Memory B cell (primary cell): Measurements from ENCODE around the gene SCAF4.

Experiments used
- ATAC-seq: fragments of 150-1000 bp; cut with Tn5 transposase; 2 replicates; pipeline ENCODE4 v1.10.0; 2021; ENCODE audit warnings: low read depth, mild to moderate bottlenecking, moderate library complexity
- DNase-seq, 2 donors: peaks; one replicate each; pipeline ENCODE4 v3.0.0; 2022; ENCODE audit warnings: low spot score in 2 of 2
- H3K27ac Mint-ChIP-seq: one replicate; pipeline ENCODE4 v1.8.0; 2022; ENCODE audit warnings: mild to moderate bottlenecking, moderate library complexity, mixed read lengths
- H3K27me3 Mint-ChIP-seq: one replicate; pipeline ENCODE4 v1.8.0; 2022; ENCODE audit warnings: mixed read lengths
- H3K36me3 Mint-ChIP-seq: one replicate; pipeline ENCODE4 v1.8.0; 2022; ENCODE audit warnings: mild to moderate bottlenecking, mixed read lengths
- H3K4me1 Mint-ChIP-seq: one replicate; pipeline ENCODE4 v1.8.0; 2022; ENCODE audit warnings: mixed read lengths
- H3K4me3 Mint-ChIP-seq: one replicate; pipeline ENCODE4 v1.8.0; 2022; ENCODE audit warnings: mild to moderate bottlenecking, moderate library complexity, mixed read lengths
- H3K9me3 Mint-ChIP-seq: one replicate; pipeline ENCODE4 v1.8.0; 2022; ENCODE audit warnings: mixed read lengths

SCAF4 gene

GRCh38 chr21:31683029-31683428 lies 48.9 kb downstream of the SCAF4 start:
- no peak for ATAC-seq
- H3K27me3 Mint-ChIP-seq, result no peaks in the 10 kb centered on the region
- no peak overlapping the region for H3K27ac Mint-ChIP-seq
- DNase-seq, result no peak
- peaks cover 29% of the 10 kb centered on the region for H3K36me3 Mint-ChIP-seq
- H3K4me1 Mint-ChIP-seq, result no peaks in the 10 kb centered on the region
- no peaks in the 10 kb centered on the region for H3K9me3 Mint-ChIP-seq
- no peak overlapping the region for H3K4me3 Mint-ChIP-seq

- no peak overlapping the region for H3K4me3 Mint-ChIP-seq
- no peak for DNase-seq
- H3K27me3 Mint-ChIP-seq, result no peaks in the 10 kb centered on the region
- H3K4me1 Mint-ChIP-seq, result no peaks in the 10 kb centered on the region
- H3K9me3 Mint-ChIP-seq, result no peaks in the 10 kb centered on the region
- peaks cover 29% of the 10 kb centered on the region for H3K36me3 Mint-ChIP-seq
- no peak for ATAC-seq
- H3K27ac Mint-ChIP-seq, result no peak overlapping the region
Observed at GRCh38 chr21:31682620-31683019, 49.3 kb downstream of the SCAF4 start.

GRCh38 chr21:31678478-31678877 lies 53.4 kb downstream of the SCAF4 start:
- H3K27me3 Mint-ChIP-seq, result no peaks in the 10 kb centered on the region
- DNase-seq (no peak), ATAC-seq (no peak)
- H3K36me3 Mint-ChIP-seq, result peaks cover 10% of the 10 kb centered on the region
- H3K9me3 Mint-ChIP-seq, result no peaks in the 10 kb centered on the region
- H3K4me1 Mint-ChIP-seq, result no peaks in the 10 kb centered on the region
- H3K4me3 Mint-ChIP-seq, result no peak overlapping the region
- no peak overlapping the region for H3K27ac Mint-ChIP-seq

- DNase-seq (no peak), ATAC-seq (no peak)
- Mint-ChIP-seq H3K9me3 (no peaks in the 10 kb centered on the region), H3K27me3 (no peaks in the 10 kb centered on the region), H3K4me1 (no peaks in the 10 kb centered on the region), H3K27ac (no peak overlapping the region), H3K4me3 (no peak overlapping the region), H3K36me3 (peaks cover 5% of the 10 kb centered on the region)
Observed at GRCh38 chr21:31677047-31677446, 54.9 kb downstream of the SCAF4 start.

GRCh38 chr21:31675960-31676359 lies 56.0 kb downstream of the SCAF4 start:
- ATAC-seq (peak; percentile 94), DNase-seq (no peak)
- Mint-ChIP-seq H3K9me3 (no peaks in the 10 kb centered on the region), H3K4me1 (peaks cover 3% of the 10 kb centered on the region), H3K27me3 (no peaks in the 10 kb centered on the region), H3K27ac (no peak overlapping the region), H3K36me3 (peaks cover 7% of the 10 kb centered on the region), H3K4me3 (no peak overlapping the region)

- no peak overlapping the region for H3K4me3 Mint-ChIP-seq
- no peaks in the 10 kb centered on the region for H3K27me3 Mint-ChIP-seq
- H3K27ac Mint-ChIP-seq, result no peak overlapping the region
- peaks cover 3% of the 10 kb centered on the region for H3K4me1 Mint-ChIP-seq
- peaks cover 10% of the 10 kb centered on the region for H3K36me3 Mint-ChIP-seq
- no peak for DNase-seq
- no peaks in the 10 kb centered on the region for H3K9me3 Mint-ChIP-seq
- no peak for ATAC-seq
Observed at GRCh38 chr21:31675318-31675717, 56.6 kb downstream of the SCAF4 start.

GRCh38 chr21:31673321-31673912 lies 58.5 kb downstream of the SCAF4 start:
- peaks cover 3% of the 10 kb centered on the region for H3K4me1 Mint-ChIP-seq
- H3K4me3 Mint-ChIP-seq, result no peak overlapping the region
- no peaks in the 10 kb centered on the region for H3K27me3 Mint-ChIP-seq
- H3K9me3 Mint-ChIP-seq, result no peaks in the 10 kb centered on the region
- H3K27ac Mint-ChIP-seq, result no peak overlapping the region
- DNase-seq, result no peak
- ATAC-seq, result no peak
- peaks cover 8% of the 10 kb centered on the region for H3K36me3 Mint-ChIP-seq

- Mint-ChIP-seq H3K36me3 (peaks cover 8% of the 10 kb centered on the region), H3K9me3 (no peaks in the 10 kb centered on the region), H3K27ac (peak overlapping the region; percentile 9), H3K4me3 (no peak overlapping the region), H3K4me1 (peaks cover 5% of the 10 kb centered on the region), H3K27me3 (no peaks in the 10 kb centered on the region)
- ATAC-seq (no peak), DNase-seq (no peak)
Observed at GRCh38 chr21:31671931-31672330, 60.0 kb downstream of the SCAF4 start.

- no peaks in the 10 kb centered on the region for H3K27me3 Mint-ChIP-seq
- H3K4me1 Mint-ChIP-seq, result peaks cover 10% of the 10 kb centered on the region
- peak overlapping the region; percentile 9 for H3K27ac Mint-ChIP-seq
- H3K36me3 Mint-ChIP-seq, result peaks cover 11% of the 10 kb centered on the region
- DNase-seq, result no peak
- H3K4me3 Mint-ChIP-seq, result no peak overlapping the region
- H3K9me3 Mint-ChIP-seq, result no peaks in the 10 kb centered on the region
- no peak for ATAC-seq
Observed at GRCh38 chr21:31671146-31671716, 60.7 kb downstream of the SCAF4 start.

- ATAC-seq (no peak), DNase-seq (no peak)
- peaks cover 15% of the 10 kb centered on the region for H3K36me3 Mint-ChIP-seq
- H3K4me1 Mint-ChIP-seq, result peaks cover 15% of the 10 kb centered on the region
- H3K4me3 Mint-ChIP-seq, result no peak overlapping the region
- H3K27ac Mint-ChIP-seq, result peak overlapping the region; percentile 13
- no peaks in the 10 kb centered on the region for H3K9me3 Mint-ChIP-seq
- no peaks in the 10 kb centered on the region for H3K27me3 Mint-ChIP-seq
Observed at GRCh38 chr21:31670070-31670469, 61.8 kb downstream of the SCAF4 start.

GRCh38 chr21:31668651-31669491 lies 63.0 kb downstream of the SCAF4 start:
- Mint-ChIP-seq H3K36me3 (peaks cover 20% of the 10 kb centered on the region), H3K4me1 (peaks cover 18% of the 10 kb centered on the region), H3K9me3 (no peaks in the 10 kb centered on the region), H3K27me3 (no peaks in the 10 kb centered on the region), H3K4me3 (no peak overlapping the region), H3K27ac (peak overlapping the region; percentile 79)
- DNase-seq (no peak), ATAC-seq (no peak)

- Mint-ChIP-seq H3K27me3 (no peaks in the 10 kb centered on the region), H3K27ac (peak overlapping the region; percentile 24), H3K36me3 (peaks cover 20% of the 10 kb centered on the region), H3K4me1 (peaks cover 18% of the 10 kb centered on the region), H3K4me3 (no peak overlapping the region), H3K9me3 (no peaks in the 10 kb centered on the region)
- DNase-seq (no peak), ATAC-seq (no peak)
Observed at GRCh38 chr21:31667639-31668038, 64.3 kb downstream of the SCAF4 start.

- no peak overlapping the region for H3K4me3 Mint-ChIP-seq
- DNase-seq (no peak), ATAC-seq (no peak)
- H3K27me3 Mint-ChIP-seq, result no peaks in the 10 kb centered on the region
- no peak overlapping the region for H3K27ac Mint-ChIP-seq
- H3K36me3 Mint-ChIP-seq, result peaks cover 20% of the 10 kb centered on the region
- H3K4me1 Mint-ChIP-seq, result peaks cover 18% of the 10 kb centered on the region
- H3K9me3 Mint-ChIP-seq, result no peaks in the 10 kb centered on the region
Observed at GRCh38 chr21:31667132-31667531, 64.8 kb downstream of the SCAF4 start.

GRCh38 chr21:31666445-31667010 lies 65.4 kb downstream of the SCAF4 start:
- H3K27ac Mint-ChIP-seq, result no peak overlapping the region
- H3K4me1 Mint-ChIP-seq, result peaks cover 20% of the 10 kb centered on the region
- ATAC-seq, result no peak

More at GRCh38 chr21:31666445-31667010, 65.4 kb downstream of the SCAF4 start:
- no peak for DNase-seq
- Mint-ChIP-seq H3K36me3 (peaks cover 19% of the 10 kb centered on the region), H3K27me3 (no peaks in the 10 kb centered on the region), H3K4me3 (no peak overlapping the region), H3K9me3 (no peaks in the 10 kb centered on the region)
